ENCODE results near the gene TMPRSS13. TPM values are rescaled to one million over a fixed set of nuclear protein-coding genes. Genes with fewer than 3 reads are reported as not detected.

The TMPRSS13 gene
- total RNA-seq, 1 donor from 2014 or later: 0.53 TPM

GRCh38 chr11:117902001-117902845 is 27.0 kb downstream of the TMPRSS13 start:
- Histone ChIP-seq H3K27me3 (ENCODE audit: control insufficient read depth, insufficient read depth, low read length) (no peaks in the 10 kb centered on the region), H3K36me3 (ENCODE audit: control insufficient read depth, insufficient read depth, low read length) (no peaks in the 10 kb centered on the region), H3K4me3 (ENCODE audit: low read depth, low read length) (no peak overlapping the region)
- no peak for TF ChIP-seq CTCF (IDR thresholded peaks at IDR 0.05; ENCODE audit: insufficient read depth, low read length, severe bottlenecking)
- no peak for DNase-seq (ENCODE audit: low read depth)
- no peak for FAIRE-seq

DNA sequence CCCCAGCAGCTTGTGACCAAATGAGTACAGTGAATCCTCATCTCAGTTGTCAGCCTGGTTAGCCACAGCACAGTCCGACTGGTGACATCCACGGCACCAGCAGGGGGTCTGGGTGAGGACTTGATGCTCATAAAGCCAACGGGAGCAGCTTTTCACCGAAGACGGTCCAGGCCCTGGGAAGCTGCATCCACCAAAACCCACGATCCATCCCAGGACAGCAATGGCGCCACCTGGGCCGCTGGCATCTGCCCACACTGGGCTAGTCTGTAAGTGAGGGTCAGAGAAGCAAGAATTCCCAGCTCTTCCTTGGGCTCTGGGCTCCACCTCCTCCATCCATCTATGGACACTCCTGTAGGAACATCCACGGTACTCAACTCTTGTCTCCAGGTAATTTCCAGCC is 27.6 kb downstream of the TMPRSS13 start:
- no peak for DNase-seq (ENCODE audit: low read depth)
- TF ChIP-seq CTCF (IDR thresholded peaks at IDR 0.05; ENCODE audit: insufficient read depth, low read length, severe bottlenecking): no peak
- H3K36me3 ChIP-seq (ENCODE audit: control insufficient read depth, insufficient read depth, low read length): no peaks in the 10 kb centered on the region
- FAIRE-seq: no peak
- H3K4me3 ChIP-seq (ENCODE audit: low read depth, low read length): no peak overlapping the region
- no peaks in the 10 kb centered on the region for H3K27me3 ChIP-seq (ENCODE audit: control insufficient read depth, insufficient read depth, low read length)

- DNase-seq (ENCODE audit: low read depth) (peak; percentile 76), FAIRE-seq (no peak)
Observed at GRCh38 chr11:117900720-117901440, 28.3 kb downstream of the TMPRSS13 start.

GRCh38 chr11:117900121-117900648 is 29.0 kb downstream of the TMPRSS13 start:
- DNase-seq (ENCODE audit: low read depth) (no peak), FAIRE-seq (peak; percentile 84)
- no peaks in the 10 kb centered on the region for H3K36me3 ChIP-seq (ENCODE audit: control insufficient read depth, insufficient read depth, low read length)
- H3K4me3 ChIP-seq (ENCODE audit: low read depth, low read length): no peak overlapping the region
- no peak for TF ChIP-seq CTCF (IDR thresholded peaks at IDR 0.05; ENCODE audit: insufficient read depth, low read length, severe bottlenecking)
- no peaks in the 10 kb centered on the region for H3K27me3 ChIP-seq (ENCODE audit: control insufficient read depth, insufficient read depth, low read length)

More at GRCh38 chr11:117900720-117901440, 28.3 kb downstream of the TMPRSS13 start:
- Histone ChIP-seq H3K36me3 (ENCODE audit: control insufficient read depth, insufficient read depth, low read length) (no peaks in the 10 kb centered on the region), H3K27me3 (ENCODE audit: control insufficient read depth, insufficient read depth, low read length) (no peaks in the 10 kb centered on the region), H3K4me3 (ENCODE audit: low read depth, low read length) (no peak overlapping the region)
- TF ChIP-seq CTCF (IDR thresholded peaks at IDR 0.05; ENCODE audit: insufficient read depth, low read length, severe bottlenecking): no peak

- TF ChIP-seq CTCF (IDR thresholded peaks at IDR 0.05; ENCODE audit: insufficient read depth, low read length, severe bottlenecking): no peak
- Histone ChIP-seq H3K4me3 (ENCODE audit: low read depth, low read length) (no peak overlapping the region), H3K36me3 (ENCODE audit: control insufficient read depth, insufficient read depth, low read length) (no peaks in the 10 kb centered on the region), H3K27me3 (ENCODE audit: control insufficient read depth, insufficient read depth, low read length) (no peaks in the 10 kb centered on the region)
- DNase-seq (ENCODE audit: low read depth): no peak
- no peak for FAIRE-seq
Observed at GRCh38 chr11:117898059-117898458, 31.1 kb downstream of the TMPRSS13 start.
